DOHH2 (cell line): ENCODE measurements around the gene OPA3.

Experiments used
- H3F3A ChIP-seq: fragments of 200-600 bp; sonication (generic), shearing (Covaris generic); 2 replicates; pipeline ENCODE4 v1.6.0; 2016; ENCODE audit warnings: antibody characterized with exemption, mild to moderate bottlenecking; ENCODE audit not compliant: control insufficient read depth, insufficient read depth
- H3K27ac ChIP-seq: fragments of 200-600 bp; sonication (generic); 2 replicates; pipeline ENCODE4 v1.5.1; 2014; ENCODE audit warnings: low read depth, mild to moderate bottlenecking, low read length, moderate library complexity
- H3K27me3 ChIP-seq: fragments of 200-600 bp; sonication (generic); 2 replicates; pipeline ENCODE4 v1.6.1; 2014; ENCODE audit warnings: mild to moderate bottlenecking, low read length, mixed read lengths; ENCODE audit not compliant: control insufficient read depth
- H3K36me3 ChIP-seq: fragments of 200-600 bp; sonication (generic); 2 replicates; pipeline ENCODE4 v1.6.1; 2014; ENCODE audit warnings: mild to moderate bottlenecking, low read length, moderate library complexity, mixed read lengths; ENCODE audit not compliant: control insufficient read depth
- H3K4me1 ChIP-seq: fragments of 200-600 bp; sonication (generic); 2 replicates; pipeline ENCODE4 v1.6.1; 2014; ENCODE audit warnings: mild to moderate bottlenecking, low read length, mixed read lengths; ENCODE audit not compliant: control insufficient read depth
- H3K4me2 ChIP-seq: fragments of 200-600 bp; sonication (generic); 2 replicates; pipeline ENCODE4 v1.6.0; 2014; ENCODE audit warnings: mild to moderate bottlenecking, low read length, moderate library complexity
- H3K4me3 ChIP-seq: fragments of 200-600 bp; sonication (generic); 2 replicates; pipeline ENCODE4 v1.5.1; 2014; ENCODE audit warnings: mild to moderate bottlenecking, low read length, mixed read lengths
- H3K79me2 ChIP-seq: fragments of 200-600 bp; sonication (generic); 2 replicates; pipeline ENCODE4 v1.6.1; 2014; ENCODE audit warnings: mild to moderate bottlenecking, low read length, mixed read lengths; ENCODE audit not compliant: control insufficient read depth
- H3K9me2 ChIP-seq: fragments of 200-600 bp; sonication (generic); replicated peaks from 2 replicates; pipeline ENCODE4 v1.6.1; 2014; ENCODE audit warnings: mild to moderate bottlenecking, low read length, mixed read lengths; ENCODE audit not compliant: control insufficient read depth
- H3K9me3 ChIP-seq: fragments of 200-600 bp; sonication (generic); 2 replicates; pipeline ENCODE4 v1.6.1; 2014; ENCODE audit warnings: antibody characterized with exemption, low read length, mixed read lengths; ENCODE audit not compliant: control insufficient read depth, insufficient read depth
- H4K20me1 ChIP-seq: fragments of 200-600 bp; sonication (generic); 2 replicates; pipeline ENCODE4 v1.6.0; 2014; ENCODE audit warnings: low read depth, mild to moderate bottlenecking, antibody characterized with exemption, low read length, moderate library complexity; ENCODE audit not compliant: control insufficient read depth, insufficient read depth
- CTCF ChIP-seq: fragments of 200-600 bp; sonication (generic); IDR thresholded peaks from one replicate; pipeline ENCODE4 v1.5.1; 2014; ENCODE audit warnings: antibody characterized with exemption, mild to moderate bottlenecking, low read depth, low read length; ENCODE audit not compliant: poor library complexity, severe bottlenecking
- EZH2phosphoT487 ChIP-seq: fragments of 200-600 bp; sonication (generic); IDR thresholded peaks from 2 replicates; pipeline ENCODE4 v1.6.1; 2017; ENCODE audit warnings: borderline replicate concordance, mild to moderate bottlenecking, antibody characterized with exemption, low read length, moderate library complexity, mixed read lengths

Gene OPA3

GRCh38 chr19:45499196-45500180 is 85.1 kb downstream of the OPA3 start:
- Histone ChIP-seq H3K4me2 (peak overlapping the region; percentile 99), H3K4me3 (peak overlapping the region; percentile 64)

GRCh38 chr19:45498411-45499195 is 86.0 kb downstream of the OPA3 start, which contains the start of gene PPM1N:
Gene PPM1N (plus strand): TSS chr19:45498443. CDS start chr19:45498473, 30 bp downstream.
- Histone ChIP-seq H3K9me3 (no peaks in the 10 kb centered on the region), H3K79me2 (no peaks in the 10 kb centered on the region), H3K4me3 (peak within 1 kb of the TSS; percentile 84), H4K20me1 (no peaks in the 10 kb centered on the region), H3K36me3 (no peaks in the 10 kb centered on the region), H3K9me2 (no peaks in the 10 kb centered on the region), H3K27me3 (peaks cover 21% of the 10 kb centered on the region), H3K4me2 (peak within 1 kb of the TSS; percentile 99), H3F3A (peaks cover 12% of the 10 kb centered on the region), H3K4me1 (peaks cover 61% of the 10 kb centered on the region), H3K27ac (peak within 1 kb of the TSS; percentile 46)
- TF ChIP-seq CTCF (peak; percentile 50), EZH2phosphoT487 (no peak)

More at GRCh38 chr19:45499196-45500180, 85.1 kb downstream of the OPA3 start:
- Histone ChIP-seq H3K79me2 (no peaks in the 10 kb centered on the region), H3F3A (peaks cover 9% of the 10 kb centered on the region), H3K36me3 (no peaks in the 10 kb centered on the region), H3K9me2 (no peaks in the 10 kb centered on the region), H3K9me3 (no peaks in the 10 kb centered on the region), H4K20me1 (no peaks in the 10 kb centered on the region), H3K27ac (no peak overlapping the region), H3K27me3 (peaks cover 21% of the 10 kb centered on the region), H3K4me1 (peaks cover 54% of the 10 kb centered on the region)
- TF ChIP-seq EZH2phosphoT487 (no peak), CTCF (no peak)

- Histone ChIP-seq H3F3A (peaks cover 12% of the 10 kb centered on the region), H3K27me3 (peaks cover 21% of the 10 kb centered on the region), H3K36me3 (no peaks in the 10 kb centered on the region), H3K79me2 (no peaks in the 10 kb centered on the region), H3K4me1 (peaks cover 64% of the 10 kb centered on the region), H3K4me3 (peak overlapping the region; percentile 64), H3K4me2 (peak overlapping the region; percentile 99), H3K9me3 (no peaks in the 10 kb centered on the region), H3K9me2 (no peaks in the 10 kb centered on the region), H3K27ac (peak overlapping the region; percentile 46), H4K20me1 (no peaks in the 10 kb centered on the region)
- TF ChIP-seq EZH2phosphoT487 (no peak), CTCF (no peak)
Observed at GRCh38 chr19:45497791-45498190, 86.8 kb downstream of the OPA3 start.
